SK-N-MC (cell line): ENCODE data around the gene TGM6.

Experiments
- DNase-seq: peaks from one replicate; pipeline ENCODE4 v3.0.0-alpha.2; 2011; ENCODE audit warnings: low read depth, low spot score
- H3K27ac ChIP-seq: fragments of 200-600 bp; sonication (generic); 2 replicates; pipeline ENCODE4 v1.5.1; 2016; ENCODE audit warnings: mixed run types
- H3K36me3 ChIP-seq: fragments of 200-600 bp; sonication (generic); 2 replicates; pipeline ENCODE4 v1.6.1; 2017; ENCODE audit warnings: antibody characterized with exemption, low read length, mixed read lengths; ENCODE audit not compliant: insufficient read depth
- H3K4me3 ChIP-seq: fragments of 200-600 bp; sonication (generic); 2 replicates; pipeline ENCODE4 v1.5.1; 2016
- H3K9ac ChIP-seq: fragments of 200-600 bp; sonication (generic); 2 replicates; pipeline ENCODE4 v1.8.0; 2017; ENCODE audit warnings: mixed run types, mixed read lengths; ENCODE audit not compliant: insufficient read length
- H3K9me3 ChIP-seq: fragments of 200-600 bp; sonication (generic); 2 replicates; pipeline ENCODE4 v1.6.1; 2017; ENCODE audit warnings: low read depth, mild to moderate bottlenecking, antibody characterized with exemption, low read length, moderate library complexity, mixed read lengths
- EZH2 ChIP-seq: fragments of 200-600 bp; sonication (generic); IDR thresholded peaks from one replicate; pipeline ENCODE4 v1.6.1; 2017; ENCODE audit warnings: antibody characterized with exemption
- FOXP2 ChIP-seq: optimal IDR thresholded peaks from 2 replicates; pipeline ENCODE3; 2011; ENCODE audit warnings: mild to moderate bottlenecking, moderate library complexity; ENCODE audit not compliant: insufficient read depth; ENCODE audit errors: extremely low read length, control extremely low read depth
- POLR2AphosphoS5 ChIP-seq: IDR thresholded peaks from 2 replicates; pipeline ENCODE4 v1.6.1; 2012; ENCODE audit warnings: mild to moderate bottlenecking, low read depth, low read length, borderline replicate concordance

Gene TGM6

DNA sequence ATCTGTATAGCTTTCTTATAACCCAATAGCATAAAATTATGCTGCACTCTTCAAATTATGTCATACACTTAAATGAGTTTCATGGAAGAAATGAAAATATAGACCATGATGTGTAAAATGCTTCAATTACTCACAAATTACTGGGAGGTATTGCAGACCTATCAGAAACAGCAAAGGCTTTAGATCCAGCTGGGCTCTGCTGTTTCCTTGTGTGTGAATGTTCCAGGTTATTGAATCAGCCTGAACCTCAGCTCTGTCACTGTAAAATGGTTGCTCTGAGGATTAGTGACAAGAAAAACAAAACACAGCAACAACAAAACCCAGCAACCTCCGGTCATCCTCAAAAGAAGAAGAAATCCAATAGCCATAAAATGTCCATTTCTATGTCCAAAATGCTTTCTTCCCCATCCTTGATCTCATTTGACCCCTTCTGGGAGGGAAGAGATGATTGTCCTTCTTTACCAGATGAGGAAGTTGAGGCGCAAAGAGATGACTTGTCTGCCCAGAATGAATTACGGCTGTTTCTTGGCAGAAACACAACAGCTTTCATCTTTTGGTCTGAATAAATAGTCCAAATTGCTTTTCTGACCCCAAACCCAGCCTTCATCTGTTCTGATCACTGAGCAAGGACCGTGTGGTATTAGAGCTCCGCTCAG lies 42.2 kb upstream of the TGM6 start:
- no peak for DNase-seq
- Histone ChIP-seq H3K9me3 (no peaks in the 10 kb centered on the region), H3K27ac (no peak overlapping the region), H3K36me3 (no peaks in the 10 kb centered on the region), H3K9ac (no peak overlapping the region), H3K4me3 (no peak overlapping the region)
- TF ChIP-seq EZH2: no peak
- TF ChIP-seq FOXP2: no peak
- no peak for TF ChIP-seq POLR2AphosphoS5

GRCh38 chr20:2340136-2340535 lies 40.6 kb upstream of the TGM6 start:
- H3K27ac ChIP-seq: no peak overlapping the region
- 0 out of 2 replicates have a peak, but pooled peaks cover 3% of the 10 kb centered on the region for H3K9me3 ChIP-seq
- DNase-seq: no peak
- no peaks in the 10 kb centered on the region for H3K36me3 ChIP-seq
- no peak overlapping the region for H3K4me3 ChIP-seq
- H3K9ac ChIP-seq: no peak overlapping the region
- TF ChIP-seq FOXP2 (no peak), EZH2 (no peak), POLR2AphosphoS5 (no peak)

- no peak overlapping the region for H3K4me3 ChIP-seq
- no peak for DNase-seq
- no peak overlapping the region for H3K27ac ChIP-seq
- no peak overlapping the region for H3K9ac ChIP-seq
- H3K9me3 ChIP-seq: 0 out of 2 replicates have a peak, but pooled peaks cover 3% of the 10 kb centered on the region
- TF ChIP-seq POLR2AphosphoS5 (no peak), EZH2 (no peak), FOXP2 (no peak)
- H3K36me3 ChIP-seq: no peaks in the 10 kb centered on the region
Measured at GRCh38 chr20:2340823-2341222, 39.9 kb upstream of the TGM6 start.

DNA sequence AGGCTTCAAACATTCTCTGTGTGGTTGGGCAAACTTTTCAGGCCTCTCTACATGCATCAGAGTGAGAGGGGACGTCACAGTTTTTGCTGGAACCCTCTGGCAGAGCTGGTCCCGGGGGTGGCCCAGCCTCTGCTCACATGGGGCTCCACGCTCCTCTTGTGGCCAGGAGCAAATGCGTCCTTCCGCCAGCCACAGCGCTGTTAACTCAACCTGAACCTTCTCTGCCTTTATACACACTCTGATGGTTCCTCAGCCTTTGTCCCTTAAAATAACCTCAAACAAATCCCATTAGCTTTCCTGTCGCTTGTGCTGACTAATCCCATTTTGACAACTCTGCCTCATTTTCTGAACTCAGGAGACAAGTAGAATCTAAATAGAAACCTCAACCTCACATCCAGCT lies 39.4 kb upstream of the TGM6 start:
- Histone ChIP-seq H3K9ac (no peak overlapping the region), H3K9me3 (0 out of 2 replicates have a peak, but pooled peaks cover 3% of the 10 kb centered on the region), H3K36me3 (no peaks in the 10 kb centered on the region), H3K4me3 (no peak overlapping the region), H3K27ac (no peak overlapping the region)
- TF ChIP-seq POLR2AphosphoS5: no peak
- TF ChIP-seq FOXP2: no peak
- no peak for TF ChIP-seq EZH2
- no peak for DNase-seq

DNA sequence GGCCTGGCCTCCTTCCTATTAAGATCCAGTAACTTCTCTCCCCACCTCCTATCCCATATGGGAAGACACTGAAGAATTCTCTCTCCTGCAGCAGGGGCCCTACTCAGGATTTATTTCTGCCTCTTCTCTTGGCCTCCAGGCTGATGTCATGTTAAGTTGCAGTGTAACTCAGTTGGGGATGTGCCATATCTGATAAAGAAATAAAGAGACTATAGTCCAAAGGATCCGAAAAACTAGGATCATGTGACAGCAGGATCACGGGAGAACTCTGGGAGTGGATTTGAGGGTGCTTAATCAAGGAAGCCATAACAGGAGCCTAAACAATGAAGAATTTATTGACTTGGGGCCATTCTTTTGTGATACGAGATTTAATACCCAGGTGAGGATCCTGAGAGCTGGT lies 38.5 kb upstream of the TGM6 start:
- Histone ChIP-seq H3K9ac (no peak overlapping the region), H3K27ac (no peak overlapping the region), H3K4me3 (no peak overlapping the region), H3K9me3 (0 out of 2 replicates have a peak, but pooled peaks cover 3% of the 10 kb centered on the region), H3K36me3 (no peaks in the 10 kb centered on the region)
- TF ChIP-seq POLR2AphosphoS5 (no peak), EZH2 (no peak), FOXP2 (no peak)
- DNase-seq: no peak

DNA sequence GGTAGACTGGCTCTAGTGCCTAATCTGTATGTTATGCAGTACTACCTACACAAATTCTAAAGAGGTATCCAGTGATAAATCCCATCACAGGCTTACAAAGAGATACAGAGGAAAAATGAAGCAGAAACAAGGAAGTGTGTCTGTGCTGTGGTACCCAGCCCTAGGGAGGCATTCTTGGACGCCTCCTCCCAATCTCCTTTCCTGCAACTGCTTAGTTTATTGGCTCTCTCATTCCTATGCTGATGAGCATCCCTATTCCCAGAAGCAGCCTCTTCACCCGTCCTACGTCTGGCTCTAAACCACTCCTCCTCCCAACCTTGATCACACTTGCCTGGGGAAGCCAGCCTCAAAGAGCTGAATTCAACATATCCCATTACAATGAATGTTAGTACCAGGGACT lies 34.5 kb upstream of the TGM6 start:
- Histone ChIP-seq H3K4me3 (no peak overlapping the region), H3K9ac (no peak overlapping the region), H3K27ac (no peak overlapping the region), H3K9me3 (0 out of 2 replicates have a peak, but pooled peaks cover 3% of the 10 kb centered on the region), H3K36me3 (no peaks in the 10 kb centered on the region)
- TF ChIP-seq EZH2: no peak
- TF ChIP-seq POLR2AphosphoS5: no peak
- TF ChIP-seq FOXP2: no peak
- no peak for DNase-seq

DNA sequence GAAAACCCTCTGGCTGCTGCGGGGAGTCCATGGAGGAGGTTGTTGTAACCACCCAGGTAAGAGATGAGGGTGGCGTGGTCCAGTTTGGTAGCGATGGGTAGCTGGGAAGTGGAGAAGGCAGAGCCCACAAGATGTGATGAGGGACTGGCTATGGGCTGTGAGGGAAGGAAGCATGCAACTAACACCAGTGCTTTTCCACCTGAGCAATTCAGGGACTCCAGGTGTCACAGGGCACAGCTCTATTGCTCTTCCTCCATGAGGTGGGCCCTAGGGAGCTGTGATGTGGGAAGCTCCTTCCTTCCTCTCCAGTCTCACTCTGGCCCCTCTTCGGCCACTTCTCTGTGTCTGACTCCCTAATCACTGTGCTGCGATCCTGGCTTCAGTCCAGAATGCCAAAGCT lies 32.4 kb upstream of the TGM6 start:
- no peak overlapping the region for H3K27ac ChIP-seq
- H3K36me3 ChIP-seq: no peaks in the 10 kb centered on the region
- no peak overlapping the region for H3K4me3 ChIP-seq
- no peak for DNase-seq
- 0 out of 2 replicates have a peak, but pooled peaks cover 3% of the 10 kb centered on the region for H3K9me3 ChIP-seq
- no peak for TF ChIP-seq EZH2
- no peak for TF ChIP-seq POLR2AphosphoS5
- no peak for TF ChIP-seq FOXP2
- H3K9ac ChIP-seq: no peak overlapping the region

- Histone ChIP-seq H3K9me3 (no peaks in the 10 kb centered on the region), H3K4me3 (no peak overlapping the region), H3K9ac (no peak overlapping the region), H3K36me3 (no peaks in the 10 kb centered on the region), H3K27ac (no peak overlapping the region)
- no peak for DNase-seq
- TF ChIP-seq FOXP2 (no peak), EZH2 (no peak)
Measured at GRCh38 chr20:2349801-2350200, 30.9 kb upstream of the TGM6 start.

- Histone ChIP-seq H3K36me3 (no peaks in the 10 kb centered on the region), H3K4me3 (no peak overlapping the region), H3K9me3 (no peaks in the 10 kb centered on the region), H3K9ac (no peak overlapping the region), H3K27ac (no peak overlapping the region)
- DNase-seq: no peak
- TF ChIP-seq POLR2AphosphoS5: no peak
- no peak for TF ChIP-seq EZH2
- no peak for TF ChIP-seq FOXP2
Measured at GRCh38 chr20:2350606-2351005, 30.1 kb upstream of the TGM6 start.
